Measurements from ENCODE around the gene TANK. TPM values are rescaled to one million over a fixed set of nuclear protein-coding genes. Genes with fewer than 3 reads are reported as not detected.

Gene TANK
- total and polyA plus RNA-seq, 2 of the 8 experiments (the other 6 are each of a cell fraction or from before 2014, with no cell fraction given), result 7.0 to 26.1 TPM

DNA sequence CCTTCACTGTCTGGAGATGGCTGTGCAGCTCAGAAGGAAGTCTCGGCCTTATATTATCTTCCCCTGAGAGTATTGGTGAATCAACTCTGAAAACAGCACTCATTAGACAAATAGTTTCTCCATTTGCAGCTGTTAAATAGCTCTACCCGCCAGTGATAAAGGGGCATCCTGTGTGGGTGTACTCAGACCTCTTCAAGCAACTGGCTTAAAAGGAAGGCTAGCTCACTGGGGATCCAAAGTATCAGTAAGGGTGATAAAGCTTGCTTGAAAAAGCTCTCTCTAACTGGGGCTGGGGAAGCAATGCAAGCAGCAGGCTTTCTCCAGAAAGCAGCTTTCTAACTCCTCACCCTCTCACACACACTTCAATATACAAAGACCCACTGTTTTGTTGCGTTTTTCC is 83.1 kb downstream of the TANK start:
- Histone ChIP-seq H2BK12ac (ENCODE audit: low read depth, low read length) (no peak overlapping the region), H2BK20ac (ENCODE audit: low read length) (no peak overlapping the region), H3K4me3 (ENCODE audit: extremely low read depth in 1 of 4, insufficient read depth in 2 of 4, low read depth in 3 of 4, low read length in 4 of 4) (no peak overlapping the region), H3K4me2 (ENCODE audit: insufficient read depth in 1 of 2, low read depth in 2 of 2, low read length in 2 of 2) (no peak overlapping the region; a peak in 1 of 4 replicates), H3K27me3 (replicated peaks in 1 of 4; ENCODE audit: control insufficient read depth in 3 of 4, extremely low read depth in 1 of 4, insufficient read depth in 3 of 4, low read length in 3 of 4) (peaks cover 1 to 29% (median 8%) of the 10 kb centered on the region in 4 experiments; a peak in 5 of 7 replicates), H2AFZ (ENCODE audit: low read length) (no peak overlapping the region; the same call in 1 of the 2 replicates), H3K27ac (ENCODE audit: low read depth, low read length) (no peak overlapping the region), H4K5ac (ENCODE audit: insufficient read length, low read depth, low read length) (no peak overlapping the region), H3K23me2 (ENCODE audit: low read depth, low read length) (peaks cover 10% of the 10 kb centered on the region; the same call in 1 of the 2 replicates), H3K9me3 (ENCODE audit: insufficient read depth in 2 of 2, low read depth in 1 of 2, low read length in 1 of 2) (no peaks in the 10 kb centered on the region), H3K79me1 (ENCODE audit: low read depth, low read length) (no peaks in the 10 kb centered on the region), H3K18ac (ENCODE audit: extremely low read depth, low read length) (no peak overlapping the region), H3K23ac (ENCODE audit: insufficient read length) (no peak overlapping the region), H2BK5ac (ENCODE audit: low read depth, low read length) (no peak overlapping the region), H4K8ac (ENCODE audit: extremely low read depth, insufficient read depth, low read length) (no peak overlapping the region), H4K20me1 (replicated peaks in 1 of 2; ENCODE audit: control insufficient read depth in 1 of 2, insufficient read depth in 2 of 2, low read length in 2 of 2) (no peaks in the 10 kb centered on the region), H3K4me1 (replicated peaks in 1 of 4; ENCODE audit: control insufficient read depth in 3 of 4, insufficient read depth in 4 of 4, low read length in 3 of 4) (peaks cover 5 to 7% (median 6%) of the 10 kb centered on the region in 4 experiments; a peak in 5 of 7 replicates), H2BK15ac (ENCODE audit: low read length) (no peak overlapping the region), H3K79me2 (ENCODE audit: control insufficient read depth in 1 of 2, insufficient read depth in 2 of 2, low read length in 2 of 2) (no peaks in the 10 kb centered on the region), H4K91ac (replicated peaks; ENCODE audit: insufficient read length, low read length) (no peak overlapping the region), H3K36me3 (ENCODE audit: control insufficient read depth in 2 of 4, insufficient read depth in 4 of 4, low read length in 3 of 4) (no peaks in the 10 kb centered on the region), H3K9ac (replicated peaks in 1 of 4; ENCODE audit: extremely low read depth in 1 of 4, low read depth in 3 of 4, low read length in 3 of 4) (no peak overlapping the region), H3K14ac (ENCODE audit: insufficient read length) (no peak overlapping the region), H3K56ac (replicated peaks; ENCODE audit: insufficient read length, low read depth, low read length) (no peak overlapping the region), H2AK5ac (ENCODE audit: low read depth, low read length) (no peak overlapping the region), H3K4ac (replicated peaks; ENCODE audit: insufficient read length, low read depth, low read length) (no peak overlapping the region), H2BK120ac (replicated peaks; ENCODE audit: low read depth, low read length) (no peak overlapping the region)
- ChIA-PET CTCF (ENCODE audit: partially characterized antibody) (interaction anchor here (0.9 kb wide), 1 partner anchor 15 kb away, joined by 3 read pairs; no protein-coding TSS in a partner anchor), POLR2A (ENCODE audit: partially characterized antibody) (interaction anchor here (0.6 to 1.4 kb wide), 2 partner anchors 28 to 275 kb away, joined by 3 read pairs; no protein-coding TSS in a partner anchor)
- FAIRE-seq (no peak), DNase-seq (ENCODE audit: low read depth in 1 of 2, low spot score in 2 of 2) (no peak)
- 56% methylated on average over 3 of the region's 3 CpGs; no CpG with 5 or more reads in 1 of the 2 experiments for WGBS, 2 experiments (ENCODE audit: extremely low coverage in 1 of 2, insufficient coverage in 1 of 2, insufficient read length in 1 of 2, insufficient replicate concordance in 2 of 2, low coverage in 1 of 2, low lambda C conversion rate in 2 of 2, missing lambda C conversion rate in 1 of 2)
- TF ChIP-seq SAP30 (IDR thresholded peaks at IDR 0.05; ENCODE audit: insufficient read depth, insufficient replicate concordance, low read length) (no peak), SP1 (IDR thresholded peaks at IDR 0.05; ENCODE audit: low read depth, low read length) (no peak), JUND (IDR thresholded peaks at IDR 0.05; ENCODE audit: low read length) (no peak)
- TF ChIP-seq, protein P1, sequence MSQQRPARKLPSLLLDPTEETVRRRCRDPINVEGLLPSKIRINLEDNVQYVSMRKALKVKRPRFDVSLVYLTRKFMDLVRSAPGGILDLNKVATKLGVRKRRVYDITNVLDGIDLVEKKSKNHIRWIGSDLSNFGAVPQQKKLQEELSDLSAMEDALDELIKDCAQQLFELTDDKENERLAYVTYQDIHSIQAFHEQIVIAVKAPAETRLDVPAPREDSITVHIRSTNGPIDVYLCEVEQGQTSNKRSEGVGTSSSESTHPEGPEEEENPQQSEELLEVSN (IDR thresholded peaks at IDR 0.05), result no peak

Measured in H1 (cell line).